Measurements from ENCODE around the gene AAMP.

DNA sequence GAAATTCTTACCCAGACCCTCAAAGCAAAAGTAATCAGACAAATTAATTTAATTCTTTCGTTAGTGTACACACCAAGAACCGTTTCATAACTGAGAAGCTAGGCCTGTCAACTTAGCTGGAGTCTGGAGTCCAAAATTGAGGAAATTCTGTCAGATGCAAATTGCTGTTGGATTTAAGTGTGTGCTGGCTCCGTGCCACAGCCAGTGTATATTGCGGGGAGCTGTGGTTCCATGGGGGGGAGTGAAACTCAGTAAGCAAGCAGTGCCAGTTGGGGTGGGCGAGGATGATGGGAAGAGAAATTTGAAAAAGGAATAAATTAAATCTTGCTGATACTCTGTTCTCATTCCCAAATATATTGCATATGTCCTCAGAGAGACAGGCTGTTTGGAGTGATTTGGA lies 48.9 kb downstream of the AAMP start:
- TF ChIP-seq TCF7 (CRISPR knock-in tag; IDR thresholded peaks at IDR 0.05; ENCODE audit: low read depth) (no peak), JUN (CRISPR knock-in tag; IDR thresholded peaks at IDR 0.05) (no peak), ELF4 (CRISPR knock-in tag; IDR thresholded peaks at IDR 0.05; ENCODE audit: low read depth) (no peak)
- TF ChIP-seq, protein P1, sequence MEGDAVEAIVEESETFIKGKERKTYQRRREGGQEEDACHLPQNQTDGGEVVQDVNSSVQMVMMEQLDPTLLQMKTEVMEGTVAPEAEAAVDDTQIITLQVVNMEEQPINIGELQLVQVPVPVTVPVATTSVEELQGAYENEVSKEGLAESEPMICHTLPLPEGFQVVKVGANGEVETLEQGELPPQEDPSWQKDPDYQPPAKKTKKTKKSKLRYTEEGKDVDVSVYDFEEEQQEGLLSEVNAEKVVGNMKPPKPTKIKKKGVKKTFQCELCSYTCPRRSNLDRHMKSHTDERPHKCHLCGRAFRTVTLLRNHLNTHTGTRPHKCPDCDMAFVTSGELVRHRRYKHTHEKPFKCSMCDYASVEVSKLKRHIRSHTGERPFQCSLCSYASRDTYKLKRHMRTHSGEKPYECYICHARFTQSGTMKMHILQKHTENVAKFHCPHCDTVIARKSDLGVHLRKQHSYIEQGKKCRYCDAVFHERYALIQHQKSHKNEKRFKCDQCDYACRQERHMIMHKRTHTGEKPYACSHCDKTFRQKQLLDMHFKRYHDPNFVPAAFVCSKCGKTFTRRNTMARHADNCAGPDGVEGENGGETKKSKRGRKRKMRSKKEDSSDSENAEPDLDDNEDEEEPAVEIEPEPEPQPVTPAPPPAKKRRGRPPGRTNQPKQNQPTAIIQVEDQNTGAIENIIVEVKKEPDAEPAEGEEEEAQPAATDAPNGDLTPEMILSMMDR (IDR thresholded peaks at IDR 0.05) = no peak
- TF ChIP-seq, protein P2, sequence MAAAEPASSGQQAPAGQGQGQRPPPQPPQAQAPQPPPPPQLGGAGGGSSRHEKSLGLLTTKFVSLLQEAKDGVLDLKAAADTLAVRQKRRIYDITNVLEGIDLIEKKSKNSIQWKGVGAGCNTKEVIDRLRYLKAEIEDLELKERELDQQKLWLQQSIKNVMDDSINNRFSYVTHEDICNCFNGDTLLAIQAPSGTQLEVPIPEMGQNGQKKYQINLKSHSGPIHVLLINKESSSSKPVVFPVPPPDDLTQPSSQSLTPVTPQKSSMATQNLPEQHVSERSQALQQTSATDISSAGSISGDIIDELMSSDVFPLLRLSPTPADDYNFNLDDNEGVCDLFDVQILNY (CRISPR knock-in tag; IDR thresholded peaks at IDR 0.05) = no peak
- TF ChIP-seq, protein P3, sequence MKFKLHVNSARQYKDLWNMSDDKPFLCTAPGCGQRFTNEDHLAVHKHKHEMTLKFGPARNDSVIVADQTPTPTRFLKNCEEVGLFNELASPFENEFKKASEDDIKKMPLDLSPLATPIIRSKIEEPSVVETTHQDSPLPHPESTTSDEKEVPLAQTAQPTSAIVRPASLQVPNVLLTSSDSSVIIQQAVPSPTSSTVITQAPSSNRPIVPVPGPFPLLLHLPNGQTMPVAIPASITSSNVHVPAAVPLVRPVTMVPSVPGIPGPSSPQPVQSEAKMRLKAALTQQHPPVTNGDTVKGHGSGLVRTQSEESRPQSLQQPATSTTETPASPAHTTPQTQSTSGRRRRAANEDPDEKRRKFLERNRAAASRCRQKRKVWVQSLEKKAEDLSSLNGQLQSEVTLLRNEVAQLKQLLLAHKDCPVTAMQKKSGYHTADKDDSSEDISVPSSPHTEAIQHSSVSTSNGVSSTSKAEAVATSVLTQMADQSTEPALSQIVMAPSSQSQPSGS (CRISPR knock-in tag; IDR thresholded peaks at IDR 0.05; ENCODE audit: borderline replicate concordance, low read depth) = no peak
- TF ChIP-seq, protein P4, sequence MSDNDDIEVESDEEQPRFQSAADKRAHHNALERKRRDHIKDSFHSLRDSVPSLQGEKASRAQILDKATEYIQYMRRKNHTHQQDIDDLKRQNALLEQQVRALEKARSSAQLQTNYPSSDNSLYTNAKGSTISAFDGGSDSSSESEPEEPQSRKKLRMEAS (CRISPR knock-in tag; IDR thresholded peaks at IDR 0.05) = no peak
- TF ChIP-seq, protein P5, sequence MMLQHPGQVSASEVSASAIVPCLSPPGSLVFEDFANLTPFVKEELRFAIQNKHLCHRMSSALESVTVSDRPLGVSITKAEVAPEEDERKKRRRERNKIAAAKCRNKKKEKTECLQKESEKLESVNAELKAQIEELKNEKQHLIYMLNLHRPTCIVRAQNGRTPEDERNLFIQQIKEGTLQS (CRISPR knock-in tag; conservative IDR thresholded peaks at IDR 0.05) = no peak
